ENCODE measurements around the gene SAP30BP.

SAP30BP gene

DNA sequence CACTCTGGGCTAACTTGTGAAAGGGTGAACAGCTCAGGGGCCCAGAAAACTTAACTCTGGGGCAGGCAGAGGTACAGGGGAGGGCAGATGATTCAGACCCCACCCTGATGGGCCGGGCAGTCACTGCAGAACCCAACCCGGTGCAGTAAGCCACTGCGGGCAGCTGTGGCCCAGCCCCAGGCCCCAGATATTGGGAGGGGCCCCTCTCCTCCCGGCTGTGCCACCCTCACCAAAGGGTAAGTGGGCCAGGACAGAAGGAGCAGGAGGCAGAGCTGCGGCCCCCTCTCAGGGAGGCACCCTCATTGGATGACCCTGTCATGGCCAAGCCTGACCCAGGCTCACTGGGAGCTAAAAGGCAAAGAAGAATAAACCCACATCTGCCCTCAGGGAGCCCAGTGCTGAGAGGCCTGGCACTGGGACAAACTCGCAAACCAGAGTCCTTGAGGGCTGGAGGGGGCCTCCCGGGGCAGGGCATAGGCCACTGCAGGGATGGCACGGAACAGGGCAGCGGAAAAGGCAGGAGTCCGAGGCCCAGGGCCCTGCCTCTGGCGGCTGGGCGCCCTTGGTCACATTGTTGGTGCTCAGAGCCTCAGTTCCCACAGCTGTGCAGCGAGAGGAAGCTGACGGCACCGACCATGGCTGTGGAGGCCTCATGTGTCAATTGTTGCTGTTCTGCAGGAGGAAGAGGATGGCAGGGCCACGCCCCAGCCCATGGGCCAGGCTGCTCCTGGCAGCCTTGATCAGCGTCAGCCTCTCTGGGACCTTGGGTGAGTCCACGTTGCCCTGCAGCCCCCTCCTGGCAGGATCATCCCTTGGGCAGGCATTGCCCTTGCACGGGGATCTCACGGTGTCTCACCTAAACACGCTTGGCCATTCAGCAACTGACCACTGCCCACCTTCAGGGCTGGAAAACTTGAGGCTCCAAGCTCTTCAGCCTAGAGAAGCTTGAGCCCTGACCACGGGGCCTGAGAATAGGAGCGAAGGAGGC is 57.2 kb downstream of the SAP30BP start:
- DNase-seq = no peak
- no peak overlapping the region for H3K27ac Mint-ChIP-seq
- no peaks in the 10 kb centered on the region for H3K36me3 Mint-ChIP-seq (ENCODE audit: low read depth)
- TF ChIP-seq CTCF (IDR thresholded peaks at IDR 0.05) = no peak
- H3K9me3 Mint-ChIP-seq = no peaks in the 10 kb centered on the region
- peaks cover 49% of the 10 kb centered on the region for H3K27me3 Mint-ChIP-seq (ENCODE audit: low read depth, poor library complexity)
- no peaks in the 10 kb centered on the region for H3K4me1 Mint-ChIP-seq
- no peak overlapping the region for H3K4me3 Mint-ChIP-seq

DNA sequence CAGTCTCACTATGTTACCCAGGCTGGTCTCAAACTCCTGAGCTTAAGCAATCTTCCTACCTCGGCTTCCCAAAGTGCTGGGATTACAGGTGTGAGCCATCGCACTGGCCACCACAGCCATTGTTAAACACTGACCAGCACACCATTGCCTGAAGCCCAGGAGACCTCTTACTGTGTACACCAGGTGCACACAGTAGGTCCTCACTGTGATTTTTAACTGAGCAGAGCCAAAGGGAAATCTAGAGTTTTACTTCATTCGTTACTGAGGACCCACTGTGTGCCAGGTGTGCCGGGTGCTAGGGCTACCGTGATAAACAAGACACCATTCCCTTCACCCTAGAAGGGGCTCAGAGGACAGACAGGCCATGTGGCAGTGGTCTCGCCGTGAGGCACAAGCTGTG is 58.4 kb downstream of the SAP30BP start:
- DNase-seq = no peak
- no peak for TF ChIP-seq CTCF (IDR thresholded peaks at IDR 0.05)
- Mint-ChIP-seq H3K9me3 (no peaks in the 10 kb centered on the region), H3K4me1 (no peaks in the 10 kb centered on the region), H3K27me3 (ENCODE audit: low read depth, poor library complexity) (peaks cover 40% of the 10 kb centered on the region), H3K27ac (no peak overlapping the region), H3K36me3 (ENCODE audit: low read depth) (no peaks in the 10 kb centered on the region), H3K4me3 (no peak overlapping the region)

GRCh38 chr17:75727391-75727790 is 60.3 kb downstream of the SAP30BP start:
- DNase-seq = no peak
- H3K4me3 Mint-ChIP-seq = no peak overlapping the region
- no peaks in the 10 kb centered on the region for H3K4me1 Mint-ChIP-seq
- H3K27me3 Mint-ChIP-seq (ENCODE audit: low read depth, poor library complexity) = peaks cover 31% of the 10 kb centered on the region
- no peaks in the 10 kb centered on the region for H3K36me3 Mint-ChIP-seq (ENCODE audit: low read depth)
- no peak overlapping the region for H3K27ac Mint-ChIP-seq
- TF ChIP-seq CTCF (IDR thresholded peaks at IDR 0.05) = no peak
- H3K9me3 Mint-ChIP-seq = no peaks in the 10 kb centered on the region

- no peak for TF ChIP-seq CTCF (IDR thresholded peaks at IDR 0.05)
- Mint-ChIP-seq H3K36me3 (ENCODE audit: low read depth) (no peaks in the 10 kb centered on the region), H3K4me3 (no peak overlapping the region), H3K9me3 (no peaks in the 10 kb centered on the region), H3K27ac (no peak overlapping the region), H3K27me3 (ENCODE audit: low read depth, poor library complexity) (peaks cover 22% of the 10 kb centered on the region), H3K4me1 (no peaks in the 10 kb centered on the region)
- DNase-seq = no peak
These were observed 62.2 kb downstream of the SAP30BP start for GRCh38 chr17:75729351-75729750.

DNA sequence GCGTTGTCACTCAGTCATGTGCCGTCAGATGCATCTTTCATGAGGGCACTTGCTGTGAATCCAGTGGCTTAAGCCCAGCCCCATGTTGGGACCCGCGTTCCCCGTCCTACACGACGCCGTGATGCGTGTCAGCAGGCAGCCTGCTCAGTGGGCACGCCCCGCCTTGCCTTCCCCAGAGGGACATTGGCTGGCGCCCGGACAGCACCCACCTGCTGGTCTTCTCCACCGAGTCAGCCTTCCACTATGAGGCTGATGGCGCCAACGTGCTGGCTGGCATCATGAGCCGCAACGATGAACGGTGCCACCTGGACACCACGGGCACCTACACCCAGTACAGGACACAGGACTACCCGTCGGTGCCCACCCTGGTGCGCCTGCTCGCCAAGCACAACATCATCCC is 62.9 kb downstream of the SAP30BP start:
- no peaks in the 10 kb centered on the region for H3K9me3 Mint-ChIP-seq
- no peak for TF ChIP-seq CTCF (IDR thresholded peaks at IDR 0.05)
- H3K36me3 Mint-ChIP-seq (ENCODE audit: low read depth) = no peaks in the 10 kb centered on the region
- no peak overlapping the region for H3K27ac Mint-ChIP-seq
- peaks cover 18% of the 10 kb centered on the region for H3K27me3 Mint-ChIP-seq (ENCODE audit: low read depth, poor library complexity)
- DNase-seq = no peak
- H3K4me1 Mint-ChIP-seq = no peaks in the 10 kb centered on the region
- H3K4me3 Mint-ChIP-seq = no peak overlapping the region

Data from nephron progenitor cell (in vitro differentiated cells).